ENCODE measurements around the gene FSTL5. TPM values are rescaled to one million over a fixed set of nuclear protein-coding genes. Genes with fewer than 3 reads are reported as not detected.

Gene FSTL5
- total and polyA plus RNA-seq, 2 experiments from 2014 or later = 0.06 to 0.49 TPM

GRCh38 chr4:161343569-161343950, 820.2 kb downstream of the FSTL5 start (continued):
- TF ChIP-seq ZNF462 (CRISPR knock-in tag; IDR thresholded peaks at IDR 0.05) = no peak

- ATAC-seq (no peak), DNase-seq (ENCODE audit: low spot score) (no peak)
- Histone ChIP-seq H3K9me2 (ENCODE audit: insufficient read depth) (peaks cover 5% of the 10 kb centered on the region; the same call in 1 of the 2 replicates), H3K27ac (ENCODE audit: low read depth) (no peak overlapping the region), H3K4me3 (no peak overlapping the region), H3F3A (replicated peaks; ENCODE audit: low read depth) (no peaks in the 10 kb centered on the region), H2AFZ (no peak overlapping the region), H3K4me1 (ENCODE audit: insufficient read depth) (no peaks in the 10 kb centered on the region), H3K27me3 (ENCODE audit: insufficient read depth) (no peaks in the 10 kb centered on the region), H3K36me3 (ENCODE audit: insufficient read depth) (no peaks in the 10 kb centered on the region), H3K4me2 (no peak overlapping the region), H4K20me1 (replicated peaks; ENCODE audit: insufficient read depth) (no peaks in the 10 kb centered on the region), H3K79me2 (replicated peaks; ENCODE audit: insufficient read depth) (no peaks in the 10 kb centered on the region)
- H3K27me3 Mint-ChIP-seq (ENCODE audit: insufficient read depth, low read depth, poor library complexity) = no peaks in the 10 kb centered on the region
- H3K4me3 Mint-ChIP-seq = no peak overlapping the region
- H3K9me3 Mint-ChIP-seq = no peaks in the 10 kb centered on the region
- H3K4me1 Mint-ChIP-seq = peaks cover 4% of the 10 kb centered on the region; the same call in 2 of the 3 replicates
- no peaks in the 10 kb centered on the region for H3K36me3 Mint-ChIP-seq (ENCODE audit: low read depth)
- no peak overlapping the region for H3K27ac Mint-ChIP-seq
- TF ChIP-seq REST (IDR thresholded peaks at IDR 0.05; ENCODE audit: unreplicated experiment) (no peak), CTCF (conservative IDR thresholded peaks at IDR 0.05; ENCODE audit: low read depth in 2 of 2) (no peak)
Measured at GRCh38 chr4:161342881-161343568, 820.8 kb downstream of the FSTL5 start.
